HG03060 (cell line): ENCODE data around the gene KHDRBS2.
"Not testable (repeated sequence)": the region's sequence is repeated elsewhere in the genome, so short reads cannot be mapped to it uniquely, and the experiment has no call there.

Source experiments
- ATAC-seq: cut with Tn5 transposase; IDR thresholded peaks from one replicate; pipeline ENCODE4 v1.9.1; 2021; ENCODE audit warnings: low read depth, moderate number of reproducible peaks; ENCODE audit not compliant: unreplicated experiment

Gene KHDRBS2

DNA sequence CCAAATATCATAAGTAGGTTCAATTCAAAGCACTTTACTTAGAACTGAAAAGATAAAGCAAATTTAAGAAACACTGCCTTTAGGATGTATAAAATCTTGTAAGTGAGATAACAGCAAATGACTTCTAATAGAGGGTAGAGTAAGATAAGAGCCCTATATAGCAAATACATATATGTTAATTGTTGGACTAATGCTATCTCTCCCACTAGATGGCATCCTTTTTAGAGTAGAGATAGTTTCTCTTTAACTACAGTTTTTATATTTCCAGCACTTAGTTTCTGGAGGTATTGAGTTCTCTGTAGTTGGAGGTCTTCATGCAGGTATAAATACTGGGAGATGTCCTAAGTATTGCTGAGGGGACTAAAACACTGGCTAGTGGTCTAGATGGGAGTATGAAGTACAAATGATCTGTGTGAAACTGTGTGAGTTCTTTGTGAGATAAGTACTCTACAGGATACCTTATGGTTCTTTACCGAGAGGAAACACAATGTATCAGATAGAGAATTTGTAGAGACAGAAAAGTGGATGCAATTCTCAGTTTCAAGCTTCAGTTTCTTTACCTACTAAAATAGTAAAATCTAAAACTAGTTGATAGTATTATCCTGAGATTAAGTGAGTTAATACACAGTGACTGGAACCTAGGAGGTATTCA, 399.3 kb downstream of the KHDRBS2 start:
- ATAC-seq = peak; percentile 55

DNA sequence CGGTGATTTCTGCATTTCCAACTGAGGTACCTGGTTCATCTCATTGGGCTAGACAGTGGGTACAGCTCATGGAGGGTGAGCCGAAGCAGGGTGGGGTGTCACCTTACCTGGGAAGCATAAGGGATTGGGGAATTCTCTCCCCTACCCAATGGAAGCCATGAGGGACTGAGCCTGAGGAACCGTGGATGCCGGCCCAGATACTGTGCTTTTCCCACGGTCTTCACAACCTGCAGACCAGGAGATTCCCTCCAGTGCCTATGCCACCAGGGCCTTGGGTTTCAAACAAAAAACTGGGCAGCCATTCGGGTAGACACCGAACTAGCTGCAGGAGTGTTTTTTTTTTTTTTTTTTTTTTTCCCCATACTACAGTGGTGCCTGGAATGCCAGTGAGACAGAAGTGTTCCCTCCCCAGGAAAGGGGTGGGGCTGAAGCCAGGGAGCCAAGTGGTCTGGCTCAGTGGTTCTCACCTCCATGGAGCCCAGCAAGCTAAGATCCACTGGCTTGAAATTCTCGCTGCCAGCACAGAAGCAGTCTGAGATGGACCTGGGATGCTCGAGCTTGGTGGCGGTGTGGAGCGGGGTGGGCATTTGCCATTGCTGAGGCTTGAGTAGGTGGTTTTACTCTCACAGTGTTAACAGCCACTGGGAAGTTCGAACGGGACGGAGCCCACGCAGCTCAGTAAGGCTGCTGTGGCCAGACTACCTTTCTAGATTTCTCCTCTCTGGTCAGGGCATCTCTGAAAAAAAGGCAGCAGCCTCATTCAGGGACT, 416.2 kb downstream of the KHDRBS2 start:
- ATAC-seq = no peak

DNA sequence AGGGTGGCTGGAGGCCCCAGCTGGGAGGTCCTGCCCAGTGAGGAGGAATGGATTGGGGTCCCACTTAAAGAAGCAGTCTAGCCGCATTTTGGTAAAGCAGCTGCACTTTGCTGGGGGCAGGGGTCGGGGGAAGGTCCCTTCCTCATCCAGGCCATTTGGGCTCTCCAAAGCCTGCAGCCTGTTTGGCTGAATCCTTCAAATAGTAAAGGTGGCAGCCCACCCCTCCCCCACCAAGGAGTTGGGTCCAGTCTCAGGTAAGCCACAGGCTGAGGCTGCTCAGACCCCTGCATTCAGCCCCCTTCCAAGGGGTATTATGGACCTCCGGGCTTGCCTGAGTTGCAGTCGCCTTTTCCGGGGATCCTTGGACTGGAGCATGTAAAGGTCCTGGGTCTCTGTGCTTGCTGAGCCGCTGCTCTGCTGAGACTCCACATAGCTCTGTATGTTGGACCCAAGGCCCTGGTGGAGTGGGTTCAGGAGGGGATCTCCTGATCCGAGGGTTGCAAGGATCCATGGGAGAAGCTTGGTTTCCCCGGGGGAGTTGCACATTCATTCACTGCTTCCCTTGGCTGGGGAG, 417.4 kb downstream of the KHDRBS2 start:
- no peak for ATAC-seq

DNA sequence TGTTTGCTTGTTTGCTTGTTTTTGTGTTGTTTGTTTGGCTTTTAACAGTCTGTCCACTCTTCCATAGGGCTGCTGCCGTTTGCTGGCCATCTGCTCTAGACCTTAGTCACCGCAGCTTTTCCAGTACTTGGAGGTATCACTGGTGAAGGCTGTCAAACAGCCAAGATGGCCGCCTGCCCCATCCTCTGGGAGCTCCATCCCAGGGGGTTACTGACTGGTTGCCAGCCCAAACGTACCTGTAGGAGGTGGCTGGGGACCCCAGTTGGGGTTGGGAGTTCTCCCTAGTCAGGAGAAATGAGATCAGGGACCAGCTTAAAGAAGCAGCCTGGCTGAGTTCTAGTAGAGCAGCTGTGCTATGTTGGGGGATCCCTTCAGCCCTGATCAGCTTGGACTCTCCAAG, 418.4 kb downstream of the KHDRBS2 start:
- no peak for ATAC-seq

DNA sequence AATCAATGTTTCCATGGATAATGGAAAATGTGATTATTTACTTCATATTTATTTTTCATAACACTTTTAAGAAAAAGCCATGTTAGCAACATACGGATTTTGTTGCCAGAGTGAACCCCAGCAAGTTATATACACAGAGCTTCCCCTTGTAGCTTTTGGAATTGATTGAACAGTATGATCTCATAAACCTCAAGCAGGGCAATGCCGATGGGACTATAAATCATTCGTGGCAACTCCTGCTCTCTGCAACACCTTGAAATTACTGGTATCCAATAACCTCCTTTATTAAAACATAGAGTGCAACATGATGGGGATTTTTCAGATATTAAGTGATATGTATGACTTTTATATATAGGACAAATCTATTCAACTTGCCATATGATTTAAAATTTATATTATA, 428.5 kb downstream of the KHDRBS2 start:
- ATAC-seq = no peak

DNA sequence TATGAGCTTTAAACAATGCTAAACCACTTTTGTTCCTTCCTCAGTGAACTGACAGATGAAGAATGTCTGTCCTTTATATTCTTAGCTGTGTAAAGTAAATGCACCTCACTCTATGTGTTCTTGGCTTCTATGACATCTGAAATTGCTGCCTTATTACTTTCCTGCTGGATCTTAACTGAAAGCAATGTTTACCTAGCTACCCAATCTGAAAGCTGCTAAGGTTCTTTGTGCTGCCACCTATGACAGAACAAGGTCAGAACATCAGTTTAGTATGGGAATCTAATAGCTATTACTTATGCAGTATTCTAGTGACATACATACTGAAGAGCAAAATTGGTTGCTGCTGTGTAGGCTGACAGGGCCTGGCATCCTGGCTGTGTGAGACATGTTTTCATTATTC, 444.1 kb downstream of the KHDRBS2 start:
- ATAC-seq = no peak

DNA sequence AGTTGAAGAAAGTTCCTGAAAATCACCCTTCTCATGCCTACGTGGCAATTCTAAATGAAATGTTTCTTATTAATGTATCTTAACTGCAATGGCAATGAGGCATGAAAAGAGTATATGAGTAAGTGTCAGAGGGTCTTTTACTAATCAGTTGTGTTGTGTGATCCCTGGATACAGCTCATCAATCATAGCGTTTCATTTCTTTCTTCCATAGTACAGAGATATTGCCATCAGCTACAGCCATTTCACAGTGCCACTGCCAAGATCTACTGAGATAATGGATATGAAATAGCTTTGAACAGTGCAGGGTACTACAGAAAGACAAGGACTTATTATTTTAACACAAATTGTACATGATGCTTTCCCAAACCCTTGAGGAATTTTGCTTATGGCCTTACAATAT, 450.8 kb downstream of the KHDRBS2 start:
- ATAC-seq = no peak

DNA sequence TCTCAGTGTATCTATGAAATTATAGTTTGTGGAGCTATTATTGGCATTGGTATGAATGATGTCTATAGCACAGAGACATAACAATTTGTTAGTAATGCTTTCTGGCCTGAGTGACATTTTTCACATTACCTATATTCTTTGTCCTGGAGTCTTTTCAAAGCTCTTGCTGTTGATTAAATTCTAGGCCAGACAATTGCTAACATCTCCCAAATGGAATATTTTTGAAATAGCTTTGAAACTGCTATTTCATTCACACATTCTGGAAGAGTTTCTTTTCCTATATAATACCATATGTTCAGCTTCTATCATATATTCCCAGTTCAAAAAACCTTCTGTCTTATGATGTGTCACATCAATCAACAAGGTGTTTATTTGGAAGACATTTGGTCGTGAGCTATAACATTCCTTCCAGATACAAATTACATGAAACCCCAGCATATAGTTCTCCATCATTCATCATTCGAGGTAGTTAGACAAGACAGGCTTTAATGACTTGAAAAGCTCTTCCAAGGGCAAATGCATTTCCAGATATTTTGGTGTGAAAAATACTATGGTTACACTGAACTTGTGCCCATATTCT, 452.8 kb downstream of the KHDRBS2 start:
- no peak for ATAC-seq

DNA sequence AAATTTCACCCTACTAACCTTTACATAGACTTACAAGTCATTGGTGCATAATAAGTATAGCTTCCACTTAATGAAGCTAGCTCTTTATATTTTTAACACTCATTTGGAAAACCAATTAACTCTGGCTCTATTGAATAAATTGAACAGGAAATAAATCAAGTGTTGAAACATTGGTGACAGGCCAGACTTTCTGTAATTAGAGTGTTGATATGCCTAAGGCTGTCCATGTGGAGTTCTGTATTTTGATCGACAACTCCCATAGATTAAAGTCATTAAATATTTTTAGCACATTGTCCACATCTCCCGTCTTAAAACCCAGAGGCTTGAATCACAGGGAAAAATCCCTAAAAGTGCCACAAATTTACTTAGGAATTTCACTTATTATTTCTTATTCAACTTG, 468.3 kb downstream of the KHDRBS2 start:
- ATAC-seq = no peak

DNA sequence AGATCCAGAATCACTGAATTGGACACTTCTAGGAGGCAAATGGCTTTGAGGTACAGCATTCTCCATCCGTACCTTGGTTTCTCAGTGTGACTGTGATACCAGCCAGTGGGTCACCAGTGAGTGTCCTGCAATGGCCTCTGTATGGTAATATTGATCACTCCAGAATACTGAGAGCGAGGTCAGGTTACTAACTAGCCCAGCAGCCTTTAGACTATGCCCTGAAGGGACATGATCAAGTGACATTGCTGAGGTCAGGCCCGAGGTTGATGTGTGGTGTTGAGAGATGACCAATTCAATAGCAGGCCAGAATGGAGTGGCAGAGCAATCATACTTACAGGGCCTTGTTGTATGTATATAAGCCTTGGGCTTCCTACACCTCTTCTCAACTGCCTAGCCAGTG, 476.0 kb downstream of the KHDRBS2 start:
- no peak for ATAC-seq

DNA sequence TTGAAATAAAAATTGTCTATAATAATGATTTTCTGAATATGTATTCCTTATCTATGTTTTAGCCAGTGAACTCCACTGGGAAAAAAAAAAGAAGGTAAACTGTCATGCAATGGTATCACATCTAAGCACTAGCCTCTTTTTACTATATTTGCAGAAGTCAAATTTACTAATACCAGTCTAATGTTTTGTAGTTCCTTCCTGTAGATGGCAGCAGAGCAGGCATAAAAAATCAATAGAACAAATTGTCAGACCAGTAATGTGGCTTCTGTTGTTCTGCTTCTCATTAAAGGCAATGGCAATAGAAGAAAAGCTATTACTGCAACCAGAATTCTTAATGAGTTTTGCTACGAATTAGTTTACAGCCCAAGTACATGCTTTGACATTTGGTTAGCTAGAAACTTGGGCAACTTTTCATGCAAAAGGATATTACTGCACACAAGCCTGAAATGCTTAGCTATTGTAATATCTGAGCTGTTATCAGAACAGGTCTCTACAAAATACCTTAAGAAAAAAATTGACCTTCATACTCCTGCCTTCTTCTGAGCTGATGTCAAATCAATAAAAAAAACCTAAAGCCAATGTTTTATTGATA, 476.9 kb downstream of the KHDRBS2 start:
- ATAC-seq = peak; percentile 61

DNA sequence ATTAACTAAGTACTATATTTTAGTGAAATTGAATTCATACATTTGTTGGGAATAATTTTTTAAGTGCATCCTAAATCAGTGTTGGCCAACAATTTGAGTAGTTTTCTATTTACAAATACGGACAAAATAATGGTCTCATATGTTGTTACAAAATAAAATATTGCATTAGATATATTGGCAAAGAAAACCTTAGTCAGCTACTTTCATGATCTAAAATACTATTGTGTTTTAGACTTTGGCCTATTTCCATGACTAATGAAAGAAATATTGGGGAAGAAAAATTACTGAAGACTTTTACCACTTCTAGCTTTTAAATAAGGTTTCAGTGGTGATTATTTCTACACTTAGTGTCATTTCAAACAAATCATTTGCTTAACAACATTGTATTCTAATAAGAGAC, 498.0 kb downstream of the KHDRBS2 start:
- ATAC-seq = no peak

DNA sequence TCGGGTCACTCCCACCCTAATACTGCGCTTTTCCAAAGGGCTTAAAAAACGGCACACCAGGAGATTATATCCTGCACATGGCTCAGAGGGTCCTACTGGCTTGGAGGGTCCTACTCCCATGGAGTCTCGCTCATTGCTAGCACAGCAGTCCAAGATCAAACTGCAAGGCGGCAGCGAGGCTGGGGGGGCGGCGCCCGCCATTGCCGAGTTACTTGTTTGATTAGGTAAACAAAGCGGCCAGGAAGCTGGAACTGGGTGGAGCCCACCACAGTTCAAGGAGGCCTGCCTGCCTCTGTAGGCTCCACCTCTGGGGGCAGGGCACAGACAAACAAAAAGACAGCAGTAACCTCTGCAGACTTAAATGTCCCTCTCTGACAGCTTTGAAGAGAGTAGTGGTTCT, 516.6 kb downstream of the KHDRBS2 start:
- ATAC-seq = not testable (repeated sequence)

DNA sequence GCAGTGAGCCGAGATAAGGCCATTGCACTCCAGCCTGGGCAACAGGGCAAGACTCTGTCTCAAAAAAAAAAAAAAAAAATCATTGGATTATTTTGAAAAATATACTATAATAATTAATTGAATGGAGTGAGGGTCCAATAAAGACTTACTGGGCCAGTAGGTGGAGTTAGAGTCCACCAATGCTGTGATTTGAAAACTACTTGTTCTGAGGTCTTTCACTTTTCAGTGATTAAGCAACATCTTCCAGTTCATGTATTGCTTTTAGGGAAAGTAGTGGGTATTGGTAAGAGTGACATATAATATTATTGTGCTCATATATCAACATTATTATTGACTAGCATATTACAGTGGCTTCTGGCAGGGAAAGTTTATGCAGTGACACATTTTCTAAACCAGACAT, 530.3 kb downstream of the KHDRBS2 start:
- no peak for ATAC-seq

DNA sequence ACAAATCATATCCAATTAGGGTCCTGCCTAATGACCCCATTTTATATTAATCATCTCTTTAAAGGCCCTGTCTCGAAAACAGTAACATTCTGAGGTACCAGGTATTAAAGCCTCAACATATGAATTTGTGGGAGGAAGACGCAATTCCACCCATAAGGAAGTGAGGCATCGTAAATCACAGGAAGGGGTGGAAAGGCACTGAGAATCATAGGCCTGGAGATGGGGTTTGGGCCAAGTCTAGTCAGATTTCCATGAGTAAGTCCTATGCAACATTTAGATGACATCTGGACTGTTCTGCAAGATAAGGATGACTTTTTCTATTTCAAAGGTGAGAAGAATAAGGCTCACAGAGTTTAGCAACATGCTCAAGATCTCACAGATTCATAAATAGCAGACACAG, 534.0 kb downstream of the KHDRBS2 start:
- ATAC-seq = no peak

DNA sequence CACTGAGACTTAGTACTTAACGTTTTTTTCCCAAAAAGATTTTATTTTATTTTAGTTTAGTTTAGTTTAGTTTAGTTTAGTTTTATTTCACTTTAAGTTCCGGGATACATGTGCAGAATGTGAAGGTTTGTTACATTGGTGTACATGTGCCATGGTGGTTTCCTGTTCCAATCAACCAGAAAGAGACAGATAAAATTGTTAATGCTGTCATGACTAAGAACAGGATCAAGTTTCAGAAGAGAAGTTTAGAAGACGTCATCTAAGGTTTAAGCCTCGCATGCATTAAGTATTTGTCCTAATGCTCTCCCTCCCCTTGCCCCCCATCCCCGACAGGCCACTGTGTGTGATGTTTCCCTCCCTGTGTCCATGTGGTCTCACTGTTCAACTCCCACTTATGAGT, 540.0 kb downstream of the KHDRBS2 start:
- ATAC-seq = no peak

DNA sequence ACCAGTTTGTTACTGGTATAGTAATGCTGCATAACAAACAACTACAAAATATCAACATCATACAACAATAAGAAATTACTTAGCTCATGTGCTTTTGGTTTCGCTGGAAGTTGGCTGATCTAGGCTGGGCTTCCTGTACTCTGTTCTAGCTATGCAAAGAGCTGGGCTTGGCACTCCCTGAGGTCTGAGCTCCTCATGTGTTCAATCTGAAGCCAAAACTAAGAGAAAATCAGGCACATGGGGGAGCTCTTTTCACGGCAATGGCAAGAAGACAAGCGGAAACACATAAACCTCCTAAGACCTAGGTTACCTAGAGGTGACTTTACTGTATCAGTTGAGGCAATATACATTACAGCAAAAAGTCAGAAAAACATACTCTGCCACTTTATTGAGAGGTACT, 574.2 kb downstream of the KHDRBS2 start:
- ATAC-seq = no peak

DNA sequence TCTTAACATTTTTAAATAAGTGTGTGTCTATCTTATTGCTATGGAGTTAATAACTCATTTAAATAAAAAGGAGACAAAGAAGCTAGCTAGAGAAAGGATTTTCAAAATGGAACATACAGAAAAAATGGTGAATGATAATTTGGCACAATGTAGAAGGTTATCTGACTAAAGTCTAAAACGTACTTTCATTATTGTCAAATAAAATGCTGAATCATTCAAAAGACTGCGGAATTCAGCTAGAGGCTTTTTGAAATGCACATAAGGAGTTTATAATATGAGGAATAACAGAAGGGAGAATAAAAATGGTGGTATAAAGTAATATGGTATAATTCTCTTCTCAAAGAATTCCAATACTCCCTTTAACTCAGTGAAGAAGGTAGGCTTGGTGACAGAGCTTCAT, 597.9 kb downstream of the KHDRBS2 start:
- ATAC-seq = no peak

DNA sequence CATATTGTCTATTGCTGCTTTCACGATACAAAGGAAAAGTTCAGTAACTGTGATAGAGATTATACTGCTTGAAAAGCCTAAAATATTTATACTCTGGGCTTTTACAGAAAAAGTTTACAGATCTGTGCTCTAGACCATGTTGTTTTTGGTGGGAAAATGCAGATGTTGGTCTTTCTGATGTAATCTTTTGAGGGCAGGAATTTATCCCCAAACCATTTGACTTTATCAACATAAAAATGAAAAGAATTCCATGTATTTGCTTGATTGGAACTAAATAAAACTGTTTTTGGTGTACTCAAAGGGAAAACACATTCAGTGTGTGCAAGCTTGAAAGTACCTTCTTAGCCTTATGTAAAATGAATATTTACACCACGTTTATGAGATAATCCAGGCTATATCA, 603.5 kb downstream of the KHDRBS2 start:
- ATAC-seq = no peak

DNA sequence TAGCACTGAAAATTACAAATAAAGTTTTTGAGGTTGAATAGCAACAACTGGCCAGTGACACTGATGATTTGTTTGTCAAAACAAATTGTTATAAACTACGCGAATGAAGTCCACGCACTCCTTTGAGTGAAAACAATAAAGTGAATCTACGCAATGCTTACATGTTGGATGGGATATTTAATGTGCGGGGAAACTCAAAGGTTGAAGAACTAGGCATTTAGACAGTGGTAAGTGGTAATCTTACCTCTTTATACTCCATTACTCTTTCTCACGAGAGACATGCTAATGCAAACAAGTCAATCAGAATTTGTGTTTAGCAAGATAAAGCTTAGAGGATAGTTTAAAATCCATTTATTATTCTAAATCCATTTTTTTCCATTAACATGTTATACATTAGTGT, 606.4 kb downstream of the KHDRBS2 start:
- ATAC-seq = no peak

DNA sequence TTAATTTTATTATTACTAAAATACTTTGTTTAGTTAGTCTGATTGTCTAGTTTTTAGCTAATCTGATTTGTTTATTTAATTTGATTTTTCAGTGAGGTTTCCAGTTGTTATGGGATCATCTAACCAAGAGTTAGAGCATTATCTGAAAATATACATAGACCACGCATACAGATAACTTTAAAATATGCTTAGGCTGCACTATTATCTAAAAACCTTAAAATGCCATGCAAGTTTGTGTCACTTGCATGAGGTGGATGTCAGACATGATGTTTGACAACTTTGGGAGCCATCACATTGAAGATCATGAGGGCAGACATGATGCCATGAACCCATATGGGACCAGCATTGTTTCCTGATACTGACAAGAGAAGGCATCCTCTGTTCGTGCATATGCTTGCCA, 610.3 kb downstream of the KHDRBS2 start:
- no peak for ATAC-seq
